HPDE6-E6E7 (cell line): ENCODE results near the gene EPHX1.
"Not testable (repeated sequence)": the region's sequence is repeated elsewhere in the genome, so short reads cannot be mapped to it uniquely, and the experiment has no call there.

Experiments
- DNase-seq: peaks from one replicate; pipeline ENCODE4 v3.0.0; 2011; ENCODE audit warnings: missing footprints; ENCODE audit errors: extremely low spot score

EPHX1 gene

GRCh38 chr1:225777583-225778336 is 32.2 kb upstream of the EPHX1 start, which contains the start of gene SRP9:
SRP9 (plus strand) TSS chr1:225777826; CDS start chr1:225777941, 115 bp downstream.
- peak; percentile 97 for DNase-seq

- DNase-seq = no peak
Measured at GRCh38 chr1:225778337-225778669, 31.6 kb upstream of the EPHX1 start.

- DNase-seq = not testable (repeated sequence)
Measured at GRCh38 chr1:225779165-225779564, 30.8 kb upstream of the EPHX1 start.

- no peak for DNase-seq
Measured at GRCh38 chr1:225780134-225780533, 29.8 kb upstream of the EPHX1 start.

GRCh38 chr1:225780630-225781029 is 29.3 kb upstream of the EPHX1 start:
- no peak for DNase-seq

GRCh38 chr1:225789142-225789541 is 20.8 kb upstream of the EPHX1 start:
- DNase-seq = not testable (repeated sequence)

GRCh38 chr1:225794954-225795353 is 15.0 kb upstream of the EPHX1 start:
- no peak for DNase-seq

- DNase-seq = not testable (repeated sequence)
Measured at GRCh38 chr1:225796097-225796496, 13.8 kb upstream of the EPHX1 start.

GRCh38 chr1:225801146-225801545 is 8.8 kb upstream of the EPHX1 start:
- not testable (repeated sequence) for DNase-seq

GRCh38 chr1:225806249-225806648 is 3.7 kb upstream of the EPHX1 start:
- DNase-seq = no peak

GRCh38 chr1:225806736-225807135 is 3.2 kb upstream of the EPHX1 start:
- not testable (repeated sequence) for DNase-seq

GRCh38 chr1:225808136-225808535 is 1.8 kb upstream of the EPHX1 start:
- DNase-seq = no peak

GRCh38 chr1:225810579-225811538 is 935 bp downstream of the EPHX1 start:
- not testable (repeated sequence) for DNase-seq

GRCh38 chr1:225811622-225812487 is 1.9 kb downstream of the EPHX1 start:
- no peak for DNase-seq

- no peak for DNase-seq
Measured at GRCh38 chr1:225812488-225813213, 2.7 kb downstream of the EPHX1 start.

GRCh38 chr1:225813214-225813964 is 3.5 kb downstream of the EPHX1 start:
- no peak for DNase-seq

GRCh38 chr1:225814381-225814780 is 4.5 kb downstream of the EPHX1 start:
- DNase-seq = no peak

GRCh38 chr1:225815090-225815489 is 5.2 kb downstream of the EPHX1 start:
- not testable (repeated sequence) for DNase-seq

- no peak for DNase-seq
Measured at GRCh38 chr1:225815526-225816178, 5.7 kb downstream of the EPHX1 start.
